Iris pigment epithelial cell (primary cell): ENCODE data around the gene CREG2.

Experiments used
- DNase-seq: peaks from one replicate; pipeline ENCODE4 v3.0.0-alpha.2; 2011; ENCODE audit warnings: low read depth

Gene CREG2

DNA sequence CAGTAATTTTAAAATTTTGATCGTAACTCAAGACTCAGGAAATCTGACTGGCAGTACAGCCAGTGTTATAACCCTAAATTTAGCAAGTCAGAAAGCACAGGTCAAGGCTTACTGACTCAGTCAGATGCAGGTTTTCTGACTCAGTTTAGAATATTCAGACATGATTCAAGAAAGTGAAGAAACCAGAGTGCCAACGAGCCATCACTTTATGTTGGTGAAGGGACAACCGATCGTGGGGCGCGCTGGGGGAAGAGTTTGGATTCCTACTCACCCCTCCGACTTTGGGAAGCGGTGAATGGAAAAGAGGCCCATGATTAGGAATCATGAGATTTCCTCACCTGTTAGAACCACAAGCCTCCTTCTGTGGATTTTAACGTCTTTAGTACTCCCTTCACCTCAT, 79.8 kb downstream of the CREG2 start:
- peak; percentile 26 for DNase-seq

GRCh38 chr2:101306410-101306809, 80.9 kb downstream of the CREG2 start:
- DNase-seq = no peak

DNA sequence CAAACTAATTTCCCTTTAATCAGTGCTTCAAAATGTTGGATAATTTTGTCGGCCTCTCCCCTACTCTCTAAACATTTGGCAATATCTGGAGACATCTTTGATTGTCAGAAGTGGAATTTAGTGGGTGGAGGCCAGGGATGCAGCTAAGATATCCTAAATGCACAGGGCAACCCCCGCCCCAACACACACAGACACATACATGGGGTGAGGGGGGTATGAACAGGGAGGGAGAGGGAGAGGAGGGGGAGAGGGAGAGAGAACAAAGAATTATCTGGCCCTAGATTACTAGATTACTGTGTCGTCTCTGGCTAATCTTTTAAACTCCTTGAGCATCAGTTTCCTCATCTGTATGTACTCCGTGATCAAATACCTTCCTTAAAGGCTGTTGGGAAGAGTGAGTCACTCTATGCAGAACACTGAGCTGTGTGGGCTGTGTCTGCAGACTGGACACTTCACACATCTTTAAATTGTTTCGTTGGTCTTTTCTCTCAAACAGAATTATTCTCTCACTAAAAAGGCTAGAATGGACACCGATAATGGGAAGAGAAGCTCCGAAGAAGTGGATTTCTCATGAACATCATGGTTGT, 81.7 kb downstream of the CREG2 start:
- peak; percentile 90 for DNase-seq

DNA sequence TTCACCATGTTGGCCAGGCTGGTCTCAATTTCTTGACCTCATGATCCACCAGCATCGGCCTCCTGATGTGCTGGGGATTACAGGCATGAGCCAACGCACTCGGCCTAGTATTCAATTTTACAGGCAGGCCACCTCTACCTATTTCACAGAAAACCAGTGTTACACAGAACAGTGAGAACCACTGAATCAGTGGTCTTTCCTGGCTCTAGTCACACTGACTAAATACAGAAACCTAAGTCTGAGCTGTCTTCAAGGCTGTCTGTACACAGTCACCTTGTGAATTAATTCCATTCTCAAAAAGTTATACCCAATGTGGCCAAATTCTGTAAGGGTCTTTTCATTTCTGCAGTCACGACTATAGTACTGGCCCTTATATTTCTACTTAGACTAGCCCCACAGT, 82.3 kb downstream of the CREG2 start:
- DNase-seq = peak; percentile 20

GRCh38 chr2:101303688-101304087, 83.6 kb downstream of the CREG2 start:
- DNase-seq = no peak

- DNase-seq = no peak
Observed at GRCh38 chr2:101302016-101302415, 85.3 kb downstream of the CREG2 start.

- no peak for DNase-seq
Observed at GRCh38 chr2:101300836-101301235, 86.5 kb downstream of the CREG2 start.

- no peak for DNase-seq
Observed at GRCh38 chr2:101300164-101300563, 87.1 kb downstream of the CREG2 start.

DNA sequence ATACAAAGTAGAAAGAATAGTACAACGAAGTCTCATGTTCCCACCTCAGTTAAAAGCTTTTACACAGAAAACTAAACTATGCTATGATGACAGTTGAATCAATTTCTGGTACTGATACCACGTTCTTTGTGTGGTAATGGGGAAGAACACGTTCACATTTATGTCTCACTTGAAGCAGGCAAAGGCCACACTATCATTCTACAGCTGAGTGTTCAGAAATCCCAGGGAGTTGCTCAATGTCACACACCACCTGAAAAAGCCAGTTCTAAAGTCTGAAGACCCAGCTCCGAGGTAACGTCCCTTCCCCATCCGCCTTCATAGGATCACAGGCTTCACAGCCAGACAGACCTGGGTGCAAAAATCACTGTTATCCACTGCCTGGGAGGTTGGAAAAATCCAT, 87.7 kb downstream of the CREG2 start:
- no peak for DNase-seq

DNA sequence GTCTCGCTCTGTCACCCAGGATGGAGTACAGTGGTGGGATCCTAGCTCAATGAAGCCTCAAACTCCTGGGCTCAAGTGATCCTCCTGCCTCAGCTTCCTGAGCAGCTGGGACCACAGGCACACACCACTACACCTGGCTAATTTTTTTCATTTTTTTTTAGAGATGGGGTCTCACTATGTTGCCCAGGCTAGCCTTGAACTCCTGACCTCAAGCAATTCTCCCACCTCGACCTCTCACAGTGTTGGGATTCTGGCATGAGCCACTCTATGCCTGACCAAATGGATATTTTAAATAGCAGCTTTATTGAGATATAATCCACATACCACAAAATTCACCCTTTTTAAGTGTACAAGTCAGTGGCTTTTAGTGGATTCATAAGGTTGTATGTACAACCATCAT, 89.9 kb downstream of the CREG2 start:
- DNase-seq = no peak

- peak; percentile 17 for DNase-seq
Observed at GRCh38 chr2:101296371-101296770, 90.9 kb downstream of the CREG2 start.

DNA sequence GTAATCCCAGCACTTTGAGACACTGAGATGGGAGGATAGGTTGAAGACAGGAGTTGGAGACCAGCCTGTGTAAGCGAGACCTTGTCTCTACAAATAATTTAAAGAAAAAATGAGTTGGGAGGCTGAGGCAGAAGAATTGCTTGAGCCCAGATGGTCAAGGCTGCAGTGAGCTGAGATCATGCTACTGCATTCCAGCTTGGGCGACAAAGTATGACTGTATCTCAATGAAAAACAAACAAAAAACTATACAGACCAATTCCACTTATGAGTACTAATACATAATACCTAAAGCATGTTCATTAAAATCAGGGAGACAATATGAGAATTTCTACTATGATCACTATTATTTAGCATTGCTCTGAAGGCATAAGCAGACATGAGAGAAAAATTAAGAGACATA, 91.4 kb downstream of the CREG2 start:
- DNase-seq = peak; percentile 80
